Esophagus (tissue), 2 donors: ENCODE data around the gene MDM4. TPM values are rescaled to one million over a fixed set of nuclear protein-coding genes. Genes with fewer than 3 reads are reported as not detected.
"Not testable (repeated sequence)": the region's sequence is repeated elsewhere in the genome, so short reads cannot be mapped to it uniquely, and the experiment has no call there.

Experiments
- H3K27ac ChIP-seq, 2 donors: one replicate each; pipeline ENCODE4 v1.5.1; 2013; ENCODE audit warnings: low read depth in 2 of 2, mild to moderate bottlenecking in 2 of 2, inconsistent platforms in 1 of 2, low read length in 1 of 2, moderate library complexity in 1 of 2
- H3K27me3 ChIP-seq, 2 donors: one replicate each; pipeline ENCODE4 v1.6.1; 2013; ENCODE audit warnings: low read length in 2 of 2, control low read depth in 1 of 2, mild to moderate bottlenecking in 1 of 2; ENCODE audit not compliant: insufficient read depth in 2 of 2, control insufficient read depth in 1 of 2
- H3K36me3 ChIP-seq, 2 donors: one replicate each; pipeline ENCODE4 v1.6.1; 2013; ENCODE audit warnings: low read length in 1 of 2; ENCODE audit not compliant: control insufficient read depth in 2 of 2, insufficient read depth in 2 of 2
- H3K4me1 ChIP-seq, 2 donors: one replicate each; pipeline ENCODE4 v1.6.1; 2013; ENCODE audit warnings: low read length in 1 of 2; ENCODE audit not compliant: control insufficient read depth in 2 of 2, insufficient read depth in 2 of 2
- H3K4me3 ChIP-seq, 2 donors: one replicate each; pipeline ENCODE4 v1.5.1; 2013; ENCODE audit warnings: low read length in 2 of 2, mild to moderate bottlenecking in 2 of 2, low read depth in 1 of 2, moderate library complexity in 1 of 2
- H3K9me3 ChIP-seq, 2 donors: one replicate each; pipeline ENCODE4 v1.6.1; 2013; ENCODE audit warnings: mild to moderate bottlenecking in 2 of 2, low read depth in 1 of 2, low read length in 1 of 2, moderate library complexity in 1 of 2; ENCODE audit not compliant: control insufficient read depth in 2 of 2, insufficient read depth in 1 of 2
- WGBS, 2 donors: extraction: QIAGEN DNeasy Blood & Tissue Kit; methylation state at CpG; one replicate each; pipeline ENCODE4 v1.1.7; 2013; 5-methylcytosine and 5-hydroxymethylcytosine counted together
- polyA plus RNA-seq, 2 donors: library from polyadenylated mRNA; stranded (reverse); fragments of 200-250 nt; gene quantifications; one replicate each; pipeline ENCODE4 v1.2.3, GENCODE V29; 2013
- donor health status: healthy with polysubstance abuse.
- donor health status: Bipolar disorder and iron deficiency.

MDM4 gene
- polyA plus RNA-seq, 2 donors: 4.0 to 14.0 TPM

DNA sequence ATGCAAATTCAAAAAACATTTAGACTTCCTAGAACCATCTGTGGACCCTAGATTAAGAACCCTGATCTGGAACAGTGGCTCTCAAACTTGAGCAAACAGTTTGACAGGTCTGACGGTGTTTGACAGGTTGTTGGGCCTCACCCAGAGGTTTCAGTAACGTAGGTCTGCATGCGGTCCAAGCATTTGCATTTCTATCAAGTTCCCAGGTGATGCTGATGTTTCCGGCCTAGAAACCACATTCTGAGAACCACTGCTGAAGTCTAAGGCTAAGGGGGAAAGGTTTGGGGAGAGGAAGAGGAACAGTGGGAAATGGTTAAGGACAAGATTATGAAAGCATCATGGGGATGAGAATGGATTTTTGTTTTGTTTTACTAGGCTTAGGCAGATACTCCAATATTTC is 48.6 kb downstream of the MDM4 start:
- no peaks in the 10 kb centered on the region for H3K4me1 ChIP-seq
- 70 to 73% methylated on average over 4 of the region's 4 CpGs for WGBS, 2 donors
- no peak overlapping the region for H3K4me3 ChIP-seq
- H3K9me3 ChIP-seq: no peaks in the 10 kb centered on the region
- no peak overlapping the region for H3K27ac ChIP-seq
- no peaks in the 10 kb centered on the region for H3K27me3 ChIP-seq
- no peaks in the 10 kb centered on the region for H3K36me3 ChIP-seq

DNA sequence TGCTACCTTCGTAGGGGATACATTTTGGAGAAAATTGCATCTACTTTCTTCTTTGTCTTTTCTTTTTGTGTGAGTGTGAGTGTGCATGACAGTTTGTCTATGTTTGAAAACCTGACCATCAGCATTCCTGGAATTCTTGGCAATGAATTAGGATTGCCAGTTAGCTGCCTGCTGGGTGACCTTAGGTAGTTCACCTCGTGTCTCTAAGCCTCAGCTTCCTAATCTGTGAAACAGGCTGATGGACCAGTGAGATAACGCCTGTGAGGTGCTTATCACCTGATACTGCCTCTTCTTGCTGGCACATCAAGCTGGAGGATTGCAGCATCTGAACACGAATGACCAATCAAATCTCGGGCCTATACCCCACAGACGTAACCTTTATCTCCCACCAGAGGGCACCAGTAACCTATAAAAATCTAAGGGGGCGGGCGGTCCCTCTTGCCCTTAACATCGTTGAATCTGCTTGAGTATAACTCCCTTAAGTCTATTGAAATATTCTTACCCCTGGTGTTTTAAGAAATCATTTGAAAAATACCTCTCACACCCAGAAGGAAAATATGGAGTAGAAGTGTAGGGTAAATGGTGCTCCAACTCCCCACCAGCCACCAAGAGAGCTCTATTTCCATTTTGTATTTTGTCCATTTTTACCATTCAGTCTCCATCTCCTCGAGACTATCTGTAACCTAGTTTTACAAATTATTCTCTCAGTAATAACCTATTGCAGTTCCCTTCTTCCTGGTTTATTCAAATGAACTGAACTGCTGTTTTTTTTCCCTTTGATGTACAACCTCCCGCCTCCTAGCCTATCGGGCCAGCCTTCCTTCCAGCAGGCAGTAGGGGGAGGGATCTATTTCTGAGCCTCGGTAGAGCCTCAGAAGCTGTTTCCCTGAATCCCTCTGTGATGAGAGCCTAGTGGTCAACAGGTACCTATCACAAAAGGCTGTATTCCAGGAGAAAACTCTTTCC is 49.7 kb downstream of the MDM4 start:
- Histone ChIP-seq H3K27ac (no peak overlapping the region), H3K4me3 (no peak overlapping the region), H3K9me3 (no peaks in the 10 kb centered on the region), H3K27me3 (no peaks in the 10 kb centered on the region), H3K4me1 (no peaks in the 10 kb centered on the region), H3K36me3 (no peaks in the 10 kb centered on the region)
- 24 to 26% methylated on average over 13 of the region's 13 CpGs for WGBS, 2 donors

DNA sequence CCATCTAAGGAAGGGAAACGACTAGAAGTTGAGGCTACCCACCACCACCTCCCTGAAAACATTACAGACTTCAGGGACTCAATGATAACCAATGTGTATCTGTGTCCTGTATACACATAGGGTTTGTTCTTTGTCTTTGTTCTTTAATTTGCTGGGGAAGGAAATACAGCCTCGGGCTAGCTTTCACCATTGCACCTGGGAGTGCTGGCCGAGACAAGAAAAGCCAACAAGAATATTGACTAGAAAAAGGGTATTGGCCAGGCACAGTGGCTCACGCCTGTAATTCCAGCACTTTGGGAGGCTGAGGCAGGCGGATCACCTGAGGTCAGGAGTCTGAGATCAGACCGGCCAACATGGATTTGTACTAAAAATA is 50.4 kb downstream of the MDM4 start:
- WGBS, 2 donors: 81 to 83% methylated on average over 6 of the region's 6 CpGs
- Histone ChIP-seq H3K27ac (no peak overlapping the region), H3K27me3 (no peaks in the 10 kb centered on the region), H3K36me3 (no peaks in the 10 kb centered on the region), H3K9me3 (no peaks in the 10 kb centered on the region), H3K4me1 (no peaks in the 10 kb centered on the region), H3K4me3 (no peak overlapping the region)

DNA sequence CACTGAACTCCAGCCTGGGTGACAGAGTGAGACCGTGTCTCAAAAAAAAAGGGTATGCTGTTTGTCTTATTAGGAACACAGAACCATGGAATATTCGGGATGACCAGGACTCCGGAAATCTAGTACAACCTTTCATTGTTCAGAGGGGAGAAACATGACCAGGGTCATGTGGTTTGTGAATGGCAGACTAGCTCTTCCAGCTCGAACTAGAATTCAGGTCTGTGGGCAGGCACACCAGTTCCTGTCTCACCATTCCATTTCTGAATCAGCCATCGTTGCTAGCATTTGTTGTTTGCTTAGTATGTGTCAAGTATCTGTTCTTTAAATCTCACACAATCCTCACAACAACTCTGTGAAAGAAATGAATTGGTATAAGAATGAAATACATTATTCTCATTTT is 50.9 kb downstream of the MDM4 start:
- H3K9me3 ChIP-seq: no peaks in the 10 kb centered on the region
- WGBS, 2 donors: 74 to 76% methylated on average over 5 of the region's 5 CpGs
- H3K27ac ChIP-seq: no peak overlapping the region
- H3K4me3 ChIP-seq: no peak overlapping the region
- no peaks in the 10 kb centered on the region for H3K36me3 ChIP-seq
- peaks cover 0 to 2% of the 10 kb centered on the region in 2 donors for H3K4me1 ChIP-seq
- H3K27me3 ChIP-seq: no peaks in the 10 kb centered on the region

DNA sequence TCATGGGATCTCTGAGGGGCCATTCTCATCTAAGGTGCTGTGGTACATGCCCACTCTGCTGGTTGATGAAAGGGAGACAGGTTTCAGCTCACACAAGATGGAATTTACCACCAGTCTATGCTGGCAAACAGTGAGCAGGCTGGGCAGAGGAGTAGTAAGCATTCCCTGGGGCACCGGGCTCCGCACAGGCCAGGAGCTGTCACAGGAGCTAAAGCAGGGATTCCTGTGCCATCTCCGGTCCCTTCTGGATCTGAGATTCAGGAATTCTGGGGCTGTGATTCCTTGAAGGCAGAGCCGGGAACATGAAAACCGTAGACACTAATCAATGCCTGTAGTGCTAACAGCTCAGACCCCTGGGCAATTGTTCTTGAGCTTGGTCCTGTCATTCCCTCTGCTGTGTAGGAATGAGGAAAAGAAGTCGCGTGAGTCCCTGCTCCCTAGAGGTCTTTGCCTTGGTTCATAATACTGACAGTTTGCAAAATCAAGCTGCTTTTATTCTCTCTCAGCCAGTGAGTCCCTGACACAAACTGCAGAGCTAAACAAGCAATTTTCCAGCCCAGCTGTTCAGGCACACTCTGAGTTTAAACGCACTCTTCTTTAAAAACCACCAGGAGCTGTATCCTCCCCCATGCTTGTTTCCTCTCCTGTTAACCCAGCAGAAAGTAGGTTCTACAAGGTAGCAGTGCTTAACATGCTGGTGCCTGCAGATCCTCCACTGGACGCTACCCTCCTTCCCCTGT is 52.5 kb downstream of the MDM4 start:
- 81 to 83% methylated on average over 9 of the region's 9 CpGs for WGBS, 2 donors
- Histone ChIP-seq H3K36me3 (no peaks in the 10 kb centered on the region), H3K27ac (peak overlapping the region in 1 of 2 donors; percentile 15), H3K4me3 (no peak overlapping the region), H3K9me3 (no peaks in the 10 kb centered on the region), H3K4me1 (peaks cover 2% of the 10 kb centered on the region in 2 donors), H3K27me3 (no peaks in the 10 kb centered on the region)

DNA sequence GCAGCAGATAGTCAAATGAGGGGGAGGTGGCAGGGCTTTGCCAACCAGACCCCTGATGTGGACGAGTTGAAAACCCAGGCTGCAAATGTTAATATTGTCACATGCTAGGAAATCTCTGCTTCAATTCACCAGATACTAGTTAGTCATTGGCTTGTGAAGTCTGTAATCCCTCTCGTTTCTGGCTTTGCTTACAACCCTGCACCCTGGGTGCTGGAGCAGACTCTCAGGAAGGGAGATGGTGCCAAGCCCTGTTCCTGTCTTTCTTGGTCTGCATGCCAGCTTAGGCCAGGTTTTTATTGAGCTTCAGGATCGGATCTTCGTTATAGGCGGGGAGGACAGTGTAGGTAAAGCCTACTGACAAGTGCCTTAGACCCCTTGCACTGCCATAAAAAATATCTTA is 53.3 kb downstream of the MDM4 start:
- Histone ChIP-seq H3K4me3 (no peak overlapping the region), H3K9me3 (no peaks in the 10 kb centered on the region), H3K27ac (peak overlapping the region in 1 of 2 donors; percentile 15), H3K27me3 (no peaks in the 10 kb centered on the region), H3K4me1 (peaks cover 2% of the 10 kb centered on the region in 2 donors), H3K36me3 (no peaks in the 10 kb centered on the region)
- WGBS, 2 donors: 74 to 79% methylated on average over 5 of the region's 5 CpGs

DNA sequence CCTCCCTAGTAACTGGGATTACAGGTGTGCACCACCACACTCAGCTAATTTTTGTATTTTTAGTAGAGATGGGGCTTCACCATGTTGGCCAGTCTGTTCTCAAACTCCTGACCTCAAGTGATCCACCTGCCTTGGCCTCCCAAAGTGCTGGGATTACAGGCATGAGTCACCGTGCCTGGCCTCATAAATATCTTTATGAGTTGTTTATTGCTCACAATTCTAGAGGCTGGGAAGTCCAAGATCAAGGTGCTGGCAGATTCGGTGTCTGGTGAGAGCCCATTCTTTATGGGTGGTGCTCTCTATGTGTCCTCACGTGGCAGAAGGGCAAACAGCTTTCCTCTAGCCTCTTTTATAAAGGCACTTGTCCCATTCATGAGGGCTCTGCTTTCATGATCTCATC is 53.8 kb downstream of the MDM4 start:
- not testable (repeated sequence) for H3K36me3 ChIP-seq, H3K4me1 ChIP-seq, H3K9me3 ChIP-seq, H3K27ac ChIP-seq, H3K27me3 ChIP-seq, H3K4me3 ChIP-seq
- WGBS, 2 donors: 62 to 63% methylated on average over 3 of the region's 3 CpGs

DNA sequence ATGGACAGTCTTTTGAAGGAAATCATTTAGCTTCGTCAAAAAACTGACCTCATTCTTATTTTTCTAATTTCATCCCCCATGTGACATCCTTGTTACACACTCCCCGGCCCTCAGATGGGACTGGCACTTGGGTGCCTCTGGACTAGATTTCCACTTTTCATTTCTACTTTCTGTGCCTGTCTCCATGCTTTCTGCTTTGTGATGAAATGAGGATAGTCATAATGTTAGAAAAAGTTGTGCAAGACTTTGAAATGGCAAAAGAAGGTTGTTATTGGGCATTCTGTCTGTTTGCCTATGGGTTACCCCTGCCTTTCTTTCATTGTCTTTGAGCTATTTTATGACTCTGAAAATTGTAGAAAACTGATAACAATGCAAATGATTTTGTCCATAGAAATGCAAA is 54.9 kb downstream of the MDM4 start:
- Histone ChIP-seq H3K27ac (no peak overlapping the region), H3K36me3 (no peaks in the 10 kb centered on the region), H3K4me3 (no peak overlapping the region), H3K27me3 (no peaks in the 10 kb centered on the region), H3K9me3 (no peaks in the 10 kb centered on the region), H3K4me1 (peaks cover 2 to 6% of the 10 kb centered on the region in 2 donors)
- 96 to 97% methylated on average over 2 of the region's 2 CpGs for WGBS, 2 donors

DNA sequence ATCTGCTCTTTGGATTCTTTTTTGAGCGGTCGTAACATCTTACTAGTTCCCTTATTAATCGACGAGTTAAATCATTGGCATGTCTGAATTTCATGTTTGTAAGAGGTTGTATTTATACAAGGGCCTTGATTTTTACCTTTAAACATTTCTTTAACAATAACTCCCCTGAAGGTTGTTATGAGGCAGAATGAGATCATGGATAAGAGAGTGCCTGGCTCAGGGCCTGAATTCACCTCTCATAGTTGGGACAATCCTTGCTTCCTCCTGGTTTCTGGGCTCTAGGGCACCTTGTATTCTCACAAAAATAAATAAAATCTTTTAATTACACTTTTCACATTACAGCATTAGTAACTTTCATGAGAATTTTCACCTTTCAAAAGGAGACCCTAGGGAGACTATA is 55.4 kb downstream of the MDM4 start:
- 90% methylated on average over 4 of the region's 4 CpGs for WGBS, 2 donors
- H3K36me3 ChIP-seq: no peaks in the 10 kb centered on the region
- no peaks in the 10 kb centered on the region for H3K9me3 ChIP-seq
- H3K4me3 ChIP-seq: no peak overlapping the region
- H3K27me3 ChIP-seq: no peaks in the 10 kb centered on the region
- peaks cover 2 to 8% of the 10 kb centered on the region in 2 donors for H3K4me1 ChIP-seq
- peak overlapping the region in 1 of 2 donors; percentile 72 for H3K27ac ChIP-seq
